H1 (cell line): Measurements from ENCODE around the gene GPC6. TPM values are rescaled to one million over a fixed set of nuclear protein-coding genes. Genes with fewer than 3 reads are reported as not detected.

Experiments used
- CTCF ChIA-PET: fragments of 300-600 bp; sonication (Branson Sonifier 250); formaldehyde crosslinking; loops from one replicate; lab custom pipeline; 2021; ENCODE audit not compliant: partially characterized antibody; lab: Charles Lee
- POLR2A ChIA-PET: fragments of 300-600 bp; sonication (Branson Sonifier 250); formaldehyde crosslinking; loops from one replicate; lab custom pipeline; 2021; ENCODE audit warnings: inconsistent platforms; ENCODE audit not compliant: partially characterized antibody; lab: Charles Lee
- DNase-seq, 2 experiments: peaks; one replicate each; pipeline versions ENCODE4 v3.0.0 to v3.0.0-alpha.2; 2010 to 2022; ENCODE audit warnings: low spot score in 2 of 2, low read depth in 1 of 2, mixed read lengths in 1 of 2
- FAIRE-seq: peaks from 2 replicates; lab custom pipeline; 2011; peaks lifted over from hg19 to GRCh38; lab: Jason Lieb, UNC
- H2AFZ ChIP-seq: 2 replicates; pipeline ENCODE4 v1.8.1; 2012; ENCODE audit warnings: low read length, inconsistent platforms
- H2AK5ac ChIP-seq: 2 replicates; pipeline ENCODE4 v1.6.1; 2013; ENCODE audit warnings: low read depth, low read length
- H2BK120ac ChIP-seq: replicated peaks from 2 replicates; pipeline ENCODE3; 2013; ENCODE audit warnings: low read depth, low read length, inconsistent platforms
- H2BK12ac ChIP-seq: 2 replicates; pipeline ENCODE4 v1.6.1; 2013; ENCODE audit warnings: low read depth, low read length
- H2BK15ac ChIP-seq: 2 replicates; pipeline ENCODE4 v1.6.1; 2013; ENCODE audit warnings: low read length
- H2BK20ac ChIP-seq: 2 replicates; pipeline ENCODE4 v1.6.1; 2013; ENCODE audit warnings: low read length
- H2BK5ac ChIP-seq: 2 replicates; pipeline ENCODE4 v1.6.1; 2013; ENCODE audit warnings: low read depth, low read length
- H3K14ac ChIP-seq: 2 replicates; pipeline ENCODE4 v1.6.1; 2013; ENCODE audit warnings: inconsistent platforms; ENCODE audit not compliant: insufficient read length
- H3K18ac ChIP-seq: 2 replicates; pipeline ENCODE4 v1.6.1; 2013; ENCODE audit warnings: low read length; ENCODE audit errors: extremely low read depth
- H3K23ac ChIP-seq: 2 replicates; pipeline ENCODE4 v1.6.1; 2013; ENCODE audit warnings: inconsistent platforms; ENCODE audit not compliant: insufficient read length
- H3K23me2 ChIP-seq: 2 replicates; pipeline ENCODE4 v1.6.1; 2013; ENCODE audit warnings: low read depth, low read length
- H3K27ac ChIP-seq: 2 replicates; pipeline ENCODE4 v1.6.1; 2011; ENCODE audit warnings: low read depth, low read length, inconsistent platforms
- H3K27me3 ChIP-seq, 4 experiments: replicated peaks in 1 of 4; 1 replicate in 1 of 4; 2 replicates in 3 of 4; pipeline versions ENCODE4 v1.6.1 to v1.8.1; 2011 to 2013; ENCODE audit warnings: low read length in 3 of 4, mild to moderate bottlenecking in 3 of 4, inconsistent platforms in 2 of 4, mixed read lengths in 2 of 4, moderate library complexity in 1 of 4; ENCODE audit not compliant: control insufficient read depth in 3 of 4, insufficient read depth in 3 of 4; ENCODE audit errors: extremely low read depth in 1 of 4
- H3K36me3 ChIP-seq, 4 experiments: 2 replicates each; pipeline versions ENCODE4 v1.6.1 to v1.8.1; 2011 to 2013; ENCODE audit warnings: mild to moderate bottlenecking in 4 of 4, low read length in 3 of 4, moderate library complexity in 2 of 4, control low read depth in 1 of 4, inconsistent platforms in 1 of 4; ENCODE audit not compliant: insufficient read depth in 4 of 4, control insufficient read depth in 2 of 4
- H3K4ac ChIP-seq: replicated peaks from 2 replicates; pipeline ENCODE3; 2013; ENCODE audit warnings: low read length, low read depth, mixed read lengths, inconsistent platforms; ENCODE audit not compliant: insufficient read length
- H3K4me1 ChIP-seq, 4 experiments: replicated peaks in 1 of 4; 1 replicate in 1 of 4; 2 replicates in 3 of 4; pipeline versions ENCODE4 v1.6.1 to v1.8.1; 2011 to 2013; ENCODE audit warnings: low read length in 3 of 4, inconsistent platforms in 2 of 4, mixed read lengths in 1 of 4; ENCODE audit not compliant: insufficient read depth in 4 of 4, control insufficient read depth in 3 of 4
- H3K4me2 ChIP-seq, 2 experiments: 2 replicates each; pipeline versions ENCODE4 v1.6.1 to v1.8.1; 2011 to 2013; ENCODE audit warnings: low read depth in 2 of 2, low read length in 2 of 2, control low read depth in 1 of 2, inconsistent platforms in 1 of 2, mild to moderate bottlenecking in 1 of 2; ENCODE audit not compliant: insufficient read depth in 1 of 2
- H3K4me3 ChIP-seq, 4 experiments: fragments of 200-600, 300-600 bp in 1 of 4; sonication (generic), shearing (Covaris generic), sonication (Bioruptor Twin) in 1 of 4; 2 replicates each; pipeline versions ENCODE4 v1.5.1 to v1.8.1; 2011 to 2016; ENCODE audit warnings: low read length in 4 of 4, low read depth in 3 of 4, control low read depth in 2 of 4, inconsistent platforms in 2 of 4, mild to moderate bottlenecking in 2 of 4, mixed read lengths in 1 of 4, moderate library complexity in 1 of 4; ENCODE audit not compliant: insufficient read depth in 2 of 4; ENCODE audit errors: extremely low read depth in 1 of 4
- H3K56ac ChIP-seq: replicated peaks from 2 replicates; pipeline ENCODE3; 2013; ENCODE audit warnings: low read depth, mild to moderate bottlenecking, mixed read lengths, low read length, inconsistent platforms; ENCODE audit not compliant: insufficient read length
- H3K79me1 ChIP-seq: 2 replicates; pipeline ENCODE4 v1.6.1; 2013; ENCODE audit warnings: low read depth, low read length, control low read depth
- H3K79me2 ChIP-seq, 2 experiments: 2 replicates each; pipeline versions ENCODE4 v1.6.1 to v1.8.1; 2012 to 2013; ENCODE audit warnings: low read length in 2 of 2, mild to moderate bottlenecking in 2 of 2, inconsistent platforms in 1 of 2; ENCODE audit not compliant: insufficient read depth in 2 of 2, control insufficient read depth in 1 of 2
- H3K9ac ChIP-seq, 4 experiments: replicated peaks in 1 of 4; 1 replicate in 1 of 4; 2 replicates in 3 of 4; pipeline versions ENCODE4 v1.6.1 to v1.8.1; 2011 to 2013; ENCODE audit warnings: low read depth in 3 of 4, low read length in 3 of 4, control low read depth in 2 of 4, mild to moderate bottlenecking in 2 of 4, moderate library complexity in 2 of 4, inconsistent platforms in 1 of 4; ENCODE audit errors: extremely low read depth in 1 of 4
- H3K9me3 ChIP-seq, 2 experiments: 2 replicates each; pipeline versions ENCODE4 v1.6.1 to v1.8.1; 2012 to 2013; ENCODE audit warnings: mild to moderate bottlenecking in 2 of 2, moderate library complexity in 2 of 2, control low read depth in 1 of 2, inconsistent platforms in 1 of 2, low read depth in 1 of 2, low read length in 1 of 2, mixed read lengths in 1 of 2; ENCODE audit not compliant: insufficient read depth in 2 of 2
- H4K20me1 ChIP-seq, 2 experiments: replicated peaks in 1 of 2; 2 replicates each; pipeline versions ENCODE3 to v1.8.1; 2011 to 2013; ENCODE audit warnings: inconsistent platforms in 2 of 2, low read length in 2 of 2, mild to moderate bottlenecking in 1 of 2; ENCODE audit not compliant: insufficient read depth in 2 of 2, control insufficient read depth in 1 of 2
- H4K5ac ChIP-seq: 2 replicates; pipeline ENCODE4 v1.6.1; 2013; ENCODE audit warnings: low read length, low read depth, mixed read lengths, inconsistent platforms; ENCODE audit not compliant: insufficient read length
- H4K8ac ChIP-seq: 2 replicates; pipeline ENCODE4 v1.8.0; 2013; ENCODE audit warnings: mild to moderate bottlenecking, moderate library complexity, low read length, inconsistent platforms; ENCODE audit not compliant: insufficient read depth; ENCODE audit errors: extremely low read depth
- H4K91ac ChIP-seq: replicated peaks from 2 replicates; pipeline ENCODE3; 2013; ENCODE audit warnings: low read length, mixed read lengths, inconsistent platforms; ENCODE audit not compliant: insufficient read length
- BCL11A ChIP-seq, 2 experiments: IDR thresholded peaks; one replicate each; pipeline ENCODE4 v1.6.1; 2011; ENCODE audit warnings: low read depth in 2 of 2, low read length in 2 of 2, mild to moderate bottlenecking in 2 of 2
- CBX5 ChIP-seq: fragments of 300-800, 300-1000 bp; sonication (generic); IDR thresholded peaks from 2 replicates; pipeline ENCODE4 v1.7.1; 2016; ENCODE audit warnings: antibody characterized with exemption, low read length, low read depth
- HDAC2 ChIP-seq, 2 experiments: fragments of 300-600 bp in 1 of 2; sonication (generic) in 1 of 2; IDR thresholded peaks; 2 replicates each; pipeline ENCODE4 v1.6.1; 2011 to 2012; ENCODE audit warnings: low read depth in 2 of 2, low read length in 2 of 2, mild to moderate bottlenecking in 2 of 2, moderate library complexity in 2 of 2, borderline replicate concordance in 1 of 2, inconsistent platforms in 1 of 2
- RNF2 ChIP-seq: fragments of 200-900, 300-1000 bp; sonication (generic); IDR thresholded peaks from 2 replicates; pipeline ENCODE4 v1.7.1; 2016; ENCODE audit warnings: borderline replicate concordance, low read depth, mild to moderate bottlenecking, antibody characterized with exemption, low read length; ENCODE audit not compliant: poor library complexity, severe bottlenecking; ENCODE audit errors: missing control alignments
- SIN3A ChIP-seq, 2 experiments: IDR thresholded peaks in 1 of 2; conservative IDR thresholded peaks in 1 of 2; 2 replicates each; pipeline ENCODE4 v1.6.1; 2011 to 2012; ENCODE audit warnings: low read length in 2 of 2, improper control_type of control experiment in 1 of 2, low read depth in 1 of 2, mild to moderate bottlenecking in 1 of 2
- TAF7 ChIP-seq: optimal IDR thresholded peaks from 2 replicates; pipeline ENCODE3; 2011; ENCODE audit warnings: low read depth, mild to moderate bottlenecking, inconsistent platforms, low read length, moderate library complexity, borderline replicate concordance
- TCF12 ChIP-seq: IDR thresholded peaks from 2 replicates; pipeline ENCODE4 v1.6.1; 2011; ENCODE audit warnings: low read depth, mild to moderate bottlenecking, low read length
- WGBS, 2 experiments: shearing (Covaris generic) in 1 of 2; methylation state at CpG; one replicate each; pipeline versions ENCODE4 v1.1.6 to v1.1.7; 2013 to 2015; ENCODE audit warnings: low lambda C conversion rate in 2 of 2, mixed read lengths in 2 of 2, inconsistent platforms in 1 of 2, low coverage in 1 of 2, missing lambda C conversion rate in 1 of 2; ENCODE audit not compliant: insufficient replicate concordance in 2 of 2, insufficient coverage in 1 of 2, insufficient read length in 1 of 2; ENCODE audit errors: extremely low coverage in 1 of 2, missing lambda C conversion rate in 1 of 2; 5-methylcytosine and 5-hydroxymethylcytosine counted together
- polyA plus RNA-seq, 7 experiments: library from polyadenylated mRNA; depleted of rRNA in 3 of 7; stranded (reverse) in 5 of 7; unstranded in 2 of 7; fragments of >200 nt in 5 of 7; fragments of 200-250 nt in 2 of 7; gene quantifications; 1 replicate in 5 of 7; 2 replicates in 1 of 7; 4 replicates in 1 of 7; pipeline versions ENCODE4 v1.2.1 to v1.2.3, GENCODE V29; 2011 to 2013; ENCODE audit warnings: missing spikeins in 2 of 7, mixed read lengths in 2 of 7
- total RNA-seq: library from RNA; stranded (reverse); fragmentation: NEBNext Ultra II Directional; extraction: Animal tissue kit (Norgen Biotek cat#: 25700); gene quantifications from 2 replicates; pipeline ENCODE4 v1.2.1, GENCODE V29; 2021

GPC6 gene
- total and polyA plus RNA-seq, 2 of the 8 experiments (the other 6 are each of a cell fraction or from before 2014, with no cell fraction given): 5.4 to 12.0 TPM

DNA sequence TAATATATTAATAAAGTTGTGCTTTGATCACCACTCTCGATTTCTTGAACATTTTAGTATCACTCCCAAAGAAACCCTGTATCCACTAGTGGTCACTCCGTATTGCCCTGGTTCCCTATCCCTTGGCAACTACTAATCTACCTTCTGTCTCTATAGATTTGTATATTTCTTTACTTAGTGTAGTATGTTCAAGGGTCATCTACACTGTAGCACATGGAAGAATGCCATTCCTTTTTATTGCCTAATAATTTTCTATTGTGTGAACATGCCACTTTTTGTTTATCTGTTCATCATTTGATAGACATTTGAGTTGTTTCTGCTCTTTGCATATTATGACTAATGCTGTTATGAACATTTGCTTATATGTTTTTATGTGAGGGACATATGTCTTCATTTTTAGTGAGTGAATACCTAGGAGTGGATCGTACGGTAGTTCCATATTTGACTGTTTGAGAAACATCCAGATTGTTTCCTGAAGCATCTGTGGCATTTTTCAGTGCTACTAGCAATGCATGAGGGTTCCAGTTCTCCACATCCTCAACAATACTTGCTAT, 254.0 kb downstream of the GPC6 start:
- 0 out of 2 replicates have a peak, but pooled peaks cover 2% of the 10 kb centered on the region for H3K23me2 ChIP-seq
- FAIRE-seq: no peak
- H2BK20ac ChIP-seq: no peak overlapping the region
- no peak overlapping the region for H4K91ac ChIP-seq
- TF ChIP-seq TCF12: no peak
- TF ChIP-seq BCL11A (IDR thresholded peaks at IDR 0.05; ENCODE audit: low read depth in 2 of 2, low read length in 2 of 2): no peak
- no peak for TF ChIP-seq TAF7
- no peak for TF ChIP-seq CBX5
- TF ChIP-seq SIN3A (conservative IDR thresholded peaks at IDR 0.05 in 1 of 2, IDR thresholded peaks at IDR 0.05 in 1 of 2; ENCODE audit: low read depth in 1 of 2, low read length in 2 of 2): no peak
- TF ChIP-seq HDAC2 (IDR thresholded peaks at IDR 0.05; ENCODE audit: borderline replicate concordance in 1 of 2, low read depth in 2 of 2, low read length in 2 of 2): no peak
- TF ChIP-seq RNF2: no peak
- TF ChIP-seq, all 59 proteins: peak for 0
- Histone ChIP-seq H2BK120ac (no peak overlapping the region), H3K4me3 (no peak overlapping the region), H4K20me1 (no peaks in the 10 kb centered on the region), H3K9ac (no peak overlapping the region), H3K27ac (no peak overlapping the region), H3K9me3 (no peaks in the 10 kb centered on the region), H2BK15ac (no peak overlapping the region), H2AFZ (no peak overlapping the region), H4K5ac (no peak overlapping the region), H3K18ac (no peak overlapping the region), H3K23ac (no peak overlapping the region), H3K56ac (no peak overlapping the region), H3K4me2 (no peak overlapping the region), H3K14ac (no peak overlapping the region), H2BK12ac (no peak overlapping the region), H3K79me1 (no peaks in the 10 kb centered on the region), H3K27me3 (no peaks in the 10 kb centered on the region), H4K8ac (no peak overlapping the region), H3K36me3 (no peaks in the 10 kb centered on the region), H2BK5ac (no peak overlapping the region), H3K79me2 (no peaks in the 10 kb centered on the region), H3K4me1 (peaks cover 0 to 4% (median 0%) of the 10 kb centered on the region in 4 experiments; a peak in 1 of 7 replicates), H2AK5ac (no peak overlapping the region), H3K4ac (no peak overlapping the region)
- CTCF ChIA-PET: interaction anchor here (0.6 kb wide), 1 partner anchor 25 kb away, joined by 3 read pairs; no protein-coding TSS in a partner anchor
- POLR2A ChIA-PET: no interaction called here
- DNase-seq: no peak
- 93% methylated on average over 4 of the region's 4 CpGs; no CpG with 5 or more reads in 1 of the 2 experiments for WGBS, 2 experiments
